HG03175 (cell line): ENCODE data around the gene ZNF444.
A peak's percentile ranks its signal among the peaks of the same experiment; 100 is the strongest.

ENCODE experiments used
- ATAC-seq: cut with Tn5 transposase; IDR thresholded peaks from one replicate; pipeline ENCODE4 v1.9.1; 2021; ENCODE audit warnings: mild to moderate bottlenecking, moderate library complexity; ENCODE audit not compliant: unreplicated experiment

The ZNF444 gene

DNA sequence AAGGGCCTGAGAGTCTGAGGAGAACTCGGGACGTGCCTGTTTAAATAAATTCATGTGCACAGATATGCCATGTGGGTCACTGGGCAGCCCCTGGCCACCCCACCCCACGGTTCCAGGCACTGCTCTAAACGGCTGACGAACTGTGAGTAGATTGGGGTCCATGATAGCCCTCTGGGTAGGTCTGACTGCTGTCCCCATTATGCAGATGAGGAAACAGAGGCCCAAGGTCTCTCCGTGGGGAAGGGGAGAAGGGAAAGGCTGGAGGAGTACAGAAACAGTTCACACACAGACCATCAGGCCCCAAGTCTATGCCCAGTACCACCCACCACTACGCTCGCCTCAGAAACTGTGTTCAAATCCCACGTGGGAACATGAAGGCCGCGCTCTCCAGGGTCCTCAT lies 34.1 kb upstream of the ZNF444 start:
- no peak for ATAC-seq

DNA sequence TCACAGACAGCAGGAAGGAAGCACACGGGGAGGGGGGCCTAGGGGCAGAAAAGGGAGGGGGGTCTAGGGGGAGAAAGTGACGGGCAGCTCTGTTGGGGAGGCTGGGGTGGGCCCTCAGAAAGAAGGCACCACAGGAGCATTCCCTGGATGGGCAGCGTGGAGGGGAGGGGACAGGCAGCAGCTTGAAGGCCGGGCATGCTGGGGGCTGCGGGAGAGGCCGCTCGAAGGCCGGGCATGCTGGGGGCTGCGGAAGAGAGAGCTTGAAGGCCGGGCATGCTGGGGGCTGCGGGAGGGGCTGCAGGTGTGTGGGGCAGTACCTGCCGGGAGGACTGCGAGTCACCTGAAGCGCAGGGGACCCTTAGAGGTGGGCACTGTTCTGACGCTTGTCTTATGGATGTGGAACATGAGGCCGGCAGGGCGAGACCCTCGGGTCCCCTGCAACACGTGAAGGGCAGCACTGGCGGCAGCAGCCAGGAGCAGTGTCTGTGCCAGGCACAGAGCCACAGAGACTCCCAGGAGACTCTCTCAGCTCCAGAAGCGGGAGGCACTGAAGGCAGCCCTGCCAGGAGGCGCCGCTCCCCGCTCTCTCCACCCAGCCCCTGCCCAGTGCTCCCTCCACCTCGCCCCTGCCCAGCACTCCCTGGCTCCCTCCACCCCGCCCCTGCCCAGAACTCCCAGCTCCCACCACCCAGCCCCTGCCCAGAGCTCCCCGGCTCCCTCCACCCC lies 33.3 kb upstream of the ZNF444 start:
- ATAC-seq, result no peak

- no peak for ATAC-seq
Observed at GRCh38 chr19:56108447-56109195, 32.5 kb upstream of the ZNF444 start.

DNA sequence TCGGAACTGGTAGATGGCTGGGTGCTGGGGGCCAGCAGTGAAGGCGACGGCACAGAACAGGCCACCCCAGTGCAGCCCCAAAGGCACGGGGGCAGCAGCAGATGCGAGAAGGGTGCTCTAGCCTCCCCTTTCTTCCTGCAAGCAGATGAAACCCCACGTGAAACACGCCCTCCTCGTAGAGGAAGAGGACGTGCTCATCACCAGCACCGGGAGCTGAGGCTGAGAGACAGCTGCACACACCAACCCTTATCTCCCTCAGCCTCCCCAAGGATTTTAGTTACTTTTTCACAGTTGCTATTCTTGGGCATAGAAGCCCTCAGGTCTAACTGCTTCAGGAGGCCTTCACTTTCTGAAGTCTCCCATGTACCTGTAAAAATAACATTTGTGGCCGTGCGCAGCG lies 31.9 kb upstream of the ZNF444 start:
- ATAC-seq, result no peak

GRCh38 chr19:56110515-56111448 lies 30.3 kb upstream of the ZNF444 start:
- no peak for ATAC-seq

DNA sequence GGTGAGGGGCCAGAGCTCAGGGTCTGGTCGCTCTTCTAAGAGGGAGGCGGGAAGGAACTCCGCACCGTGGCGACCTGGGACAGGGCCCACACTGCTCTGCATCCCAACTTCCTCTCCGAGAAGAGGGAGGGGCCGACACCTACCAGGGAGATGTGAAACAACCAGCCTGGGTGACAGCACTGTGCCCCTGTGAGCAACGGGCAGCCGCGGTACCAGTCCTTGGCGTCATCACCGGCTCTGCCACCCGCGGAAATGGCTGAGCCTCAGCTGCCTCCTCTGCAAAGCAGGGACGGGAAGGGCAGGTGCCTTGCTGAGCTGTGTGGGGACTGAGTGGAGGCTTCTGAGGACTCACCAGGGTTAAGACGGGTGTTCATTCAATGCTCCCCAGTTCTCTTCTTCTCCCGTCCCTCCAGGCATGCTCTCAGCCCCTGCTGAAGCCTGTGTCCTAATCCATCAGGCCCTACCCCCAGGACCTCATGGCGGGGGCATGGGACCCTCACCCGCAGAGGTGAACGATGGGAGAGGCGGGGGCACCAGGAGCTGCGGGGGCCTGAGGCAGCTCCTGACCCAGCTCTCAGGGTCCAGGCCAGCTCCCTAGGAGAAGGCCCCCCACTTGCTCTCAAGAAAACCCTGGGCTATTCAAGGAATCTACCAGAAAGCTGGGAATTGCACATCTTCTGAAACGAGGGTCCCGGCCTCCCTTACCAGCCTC lies 29.3 kb upstream of the ZNF444 start:
- ATAC-seq, result peak; percentile 92

DNA sequence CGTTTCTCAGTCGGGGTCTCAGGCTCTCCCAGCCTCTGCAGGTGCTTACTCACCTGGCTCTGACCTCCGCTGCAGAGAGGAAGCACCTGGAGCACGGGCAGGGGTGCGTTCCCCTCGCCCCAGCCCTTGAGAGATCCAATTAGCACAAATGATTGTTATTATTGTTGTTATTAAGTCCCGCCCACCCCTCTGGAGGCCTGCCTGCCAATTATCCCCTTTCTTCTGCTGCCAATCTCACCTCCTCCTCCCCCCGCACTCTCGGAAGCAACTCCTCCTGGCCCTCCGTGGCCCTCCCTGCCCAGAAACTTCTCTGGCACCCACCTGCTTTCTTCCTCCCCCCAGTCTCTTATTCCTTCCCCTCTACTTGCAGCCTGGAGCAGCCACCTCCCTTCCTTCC lies 28.8 kb upstream of the ZNF444 start:
- no peak for ATAC-seq

GRCh38 chr19:56113074-56113632 lies 27.9 kb upstream of the ZNF444 start:
- no peak for ATAC-seq

- ATAC-seq, result no peak
Observed at GRCh38 chr19:56114051-56114777, 26.9 kb upstream of the ZNF444 start.

- no peak for ATAC-seq
Observed at GRCh38 chr19:56114778-56115110, 26.3 kb upstream of the ZNF444 start.

- ATAC-seq, result no peak
Observed at GRCh38 chr19:56115490-56115889, 25.6 kb upstream of the ZNF444 start.

GRCh38 chr19:56116606-56117005 lies 24.5 kb upstream of the ZNF444 start:
- ATAC-seq, result no peak

DNA sequence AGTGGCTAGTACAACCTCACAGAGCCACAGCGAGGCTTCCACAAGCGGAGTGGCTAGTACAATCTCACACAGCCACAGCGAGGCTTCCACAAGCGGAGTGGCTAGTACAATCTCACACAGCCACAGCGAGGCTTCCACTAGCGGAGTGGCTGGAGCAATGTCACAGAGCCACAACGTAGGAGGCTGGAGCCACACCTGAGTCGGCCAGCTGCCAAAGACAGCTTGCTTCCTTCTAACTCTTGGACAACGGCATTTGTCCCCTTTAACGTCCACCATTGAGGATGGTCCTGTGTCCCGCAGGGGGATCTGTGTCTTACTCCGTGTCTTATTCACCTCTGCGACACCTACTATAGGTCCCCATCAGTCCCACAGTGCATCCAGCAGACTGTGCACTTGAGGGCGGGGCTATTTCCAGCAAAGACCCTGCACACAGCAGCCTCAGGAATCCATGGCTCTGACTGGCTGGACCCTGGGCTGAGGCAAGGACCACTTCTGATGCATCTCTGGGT lies 23.7 kb upstream of the ZNF444 start:
- ATAC-seq, result no peak

- ATAC-seq, result no peak
Observed at GRCh38 chr19:56117889-56118288, 23.2 kb upstream of the ZNF444 start.

DNA sequence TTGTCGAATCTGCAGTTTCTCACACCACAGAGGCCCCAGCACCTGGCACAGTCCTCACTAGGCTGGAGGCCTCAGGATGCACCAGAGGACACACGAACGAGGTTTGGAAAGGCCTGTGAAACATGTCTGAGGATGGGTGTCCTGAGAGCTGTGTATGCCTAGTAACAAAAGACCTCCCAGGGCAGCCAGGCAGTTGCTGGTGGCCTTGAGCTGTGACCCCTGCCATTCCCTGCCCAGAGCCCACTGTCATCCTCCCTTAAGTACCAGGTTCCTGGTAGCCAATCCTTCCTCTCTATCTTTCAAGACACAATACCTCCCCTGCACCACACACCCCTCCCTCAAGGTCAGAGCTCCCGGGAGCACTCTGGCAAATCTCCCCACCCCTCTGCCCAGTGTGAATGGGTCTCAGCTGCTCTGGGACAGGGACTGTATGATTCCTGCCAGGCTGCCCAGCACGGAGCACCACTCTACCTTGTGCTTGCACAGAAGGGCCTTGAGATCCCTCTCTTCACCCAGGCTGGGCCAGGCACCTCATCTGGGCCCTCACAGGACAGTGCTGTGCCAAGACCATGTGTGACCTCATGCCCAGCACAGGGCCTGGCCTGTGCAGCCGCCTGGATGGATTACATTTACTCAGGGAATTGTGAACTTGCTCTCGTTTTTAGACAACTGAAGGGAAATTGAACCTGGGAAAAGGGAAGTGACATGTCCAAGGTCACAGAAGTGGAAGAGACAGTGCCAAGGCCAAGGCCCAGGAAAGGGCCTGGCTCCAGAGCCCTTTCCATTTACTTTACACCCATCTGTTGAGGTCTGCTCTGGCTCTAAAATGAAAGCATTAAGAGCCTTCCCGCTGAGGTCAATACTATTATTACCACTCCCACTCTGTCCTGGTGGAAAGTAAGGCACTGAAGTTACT lies 22.2 kb upstream of the ZNF444 start:
- no peak for ATAC-seq

- ATAC-seq, result no peak
Observed at GRCh38 chr19:56119582-56119978, 21.5 kb upstream of the ZNF444 start.

DNA sequence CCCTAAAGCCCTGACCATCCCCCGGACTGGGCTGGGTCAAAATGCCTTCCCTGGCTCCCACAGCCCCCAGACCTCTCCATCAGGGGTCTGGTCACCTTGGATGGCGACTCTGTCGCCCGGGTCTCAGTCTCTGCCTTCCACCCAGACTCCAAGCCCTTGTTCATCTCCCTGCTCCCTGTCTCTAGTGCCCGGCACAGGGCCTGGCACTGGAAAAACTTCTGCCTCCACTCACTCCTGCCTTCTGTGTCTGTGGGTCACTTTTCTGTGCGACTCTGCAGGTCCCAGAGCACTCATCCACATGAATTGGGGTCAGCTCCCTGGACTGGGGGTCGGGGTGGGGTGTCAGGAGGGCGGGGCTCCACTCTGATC lies 21.1 kb upstream of the ZNF444 start:
- ATAC-seq, result no peak

GRCh38 chr19:56120371-56121179 lies 20.5 kb upstream of the ZNF444 start:
- peak; percentile 32 for ATAC-seq
